ENCODE data around the gene TMEM219.
"Not testable (repeated sequence)": the region's sequence is repeated elsewhere in the genome, so short reads cannot be mapped to it uniquely, and the experiment has no call there.

TMEM219 gene

DNA sequence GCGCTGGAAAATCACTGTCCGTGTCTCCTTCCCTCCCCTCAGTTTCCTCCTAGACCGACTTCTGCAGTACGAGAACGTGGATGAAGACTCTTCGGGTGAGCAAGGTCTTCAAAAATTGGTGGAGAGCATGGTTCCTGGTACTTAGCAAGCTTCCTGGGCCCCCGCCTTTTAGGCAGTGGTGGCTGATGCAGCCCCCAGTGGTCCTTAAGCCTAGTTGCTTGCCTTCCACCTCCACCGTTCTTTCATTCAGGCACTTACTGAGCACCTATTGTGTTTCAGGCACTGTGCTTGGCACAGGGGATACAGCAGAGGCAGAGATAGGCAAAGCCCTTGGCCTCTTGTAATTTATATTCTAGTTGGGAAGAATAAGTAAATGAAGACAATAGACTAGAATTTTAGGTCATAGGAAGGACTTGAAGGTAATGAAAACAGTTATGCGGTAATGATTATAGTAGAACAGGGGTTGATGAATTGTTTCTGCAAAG is 34.9 kb downstream of the TMEM219 start:
- peak; percentile 48 for DNase-seq

DNA sequence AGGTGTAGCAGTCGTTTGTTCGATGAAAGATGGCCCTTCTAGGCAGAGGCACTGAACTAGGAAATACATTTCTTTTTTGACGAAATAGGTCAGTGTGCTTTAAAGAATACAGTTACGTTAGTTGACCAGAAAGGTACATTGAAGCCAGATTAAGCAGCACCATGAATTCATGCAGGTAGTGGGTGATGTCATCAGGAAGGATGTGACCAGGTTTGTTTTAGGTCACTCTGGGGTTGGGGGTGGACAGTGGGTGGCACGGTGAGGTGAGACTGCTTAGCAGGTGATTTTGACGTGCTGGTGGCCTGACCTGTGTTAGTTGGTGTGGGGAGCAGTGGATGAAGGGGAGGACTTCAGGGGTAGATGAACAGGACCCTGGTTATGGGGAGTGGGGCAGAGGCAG is 37.7 kb downstream of the TMEM219 start:
- no peak for DNase-seq

DNA sequence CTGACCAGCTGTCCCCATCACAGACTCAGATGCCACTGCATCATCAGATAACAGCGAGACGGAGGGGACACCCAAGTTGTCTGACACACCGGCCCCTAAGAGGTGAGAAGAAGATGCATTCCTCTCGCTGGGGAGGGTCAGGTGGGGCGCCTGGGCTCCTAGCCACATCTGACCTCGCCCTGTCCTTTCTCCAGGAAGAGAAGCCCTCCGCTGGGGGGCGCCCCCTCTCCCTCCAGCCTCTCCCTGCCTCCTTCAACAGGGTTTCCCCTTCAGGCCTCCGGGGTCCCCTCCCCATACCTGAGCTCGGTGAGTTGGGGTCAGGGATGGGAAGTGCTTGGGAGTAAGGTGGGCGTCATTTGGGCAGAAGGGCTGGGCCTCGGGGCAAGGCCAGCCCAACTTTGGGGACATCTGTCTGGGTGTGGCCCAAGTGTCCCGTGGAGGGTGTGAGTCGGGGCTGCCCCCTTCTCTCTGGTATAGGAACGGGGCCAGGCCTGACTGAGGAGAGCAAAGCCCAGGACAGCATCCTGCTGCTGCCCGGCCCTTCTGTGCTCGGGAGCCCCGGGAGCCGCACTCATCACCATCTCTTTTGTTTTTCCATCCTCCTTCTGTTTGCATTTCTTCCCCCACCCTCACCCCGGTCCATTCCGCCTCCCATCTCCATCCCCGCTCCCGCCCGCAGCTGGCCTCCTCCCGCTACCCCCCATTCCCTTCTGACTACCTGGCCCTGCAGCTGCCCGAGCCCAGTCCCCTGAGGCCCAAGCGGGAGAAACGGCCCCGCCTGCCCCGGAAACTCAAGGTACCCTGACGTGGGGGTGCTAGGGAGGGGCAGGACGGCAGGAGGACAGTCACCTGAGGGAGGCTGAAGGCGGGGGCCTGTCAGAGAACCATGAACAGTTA is 39.1 kb downstream of the TMEM219 start:
- no peak for DNase-seq

DNA sequence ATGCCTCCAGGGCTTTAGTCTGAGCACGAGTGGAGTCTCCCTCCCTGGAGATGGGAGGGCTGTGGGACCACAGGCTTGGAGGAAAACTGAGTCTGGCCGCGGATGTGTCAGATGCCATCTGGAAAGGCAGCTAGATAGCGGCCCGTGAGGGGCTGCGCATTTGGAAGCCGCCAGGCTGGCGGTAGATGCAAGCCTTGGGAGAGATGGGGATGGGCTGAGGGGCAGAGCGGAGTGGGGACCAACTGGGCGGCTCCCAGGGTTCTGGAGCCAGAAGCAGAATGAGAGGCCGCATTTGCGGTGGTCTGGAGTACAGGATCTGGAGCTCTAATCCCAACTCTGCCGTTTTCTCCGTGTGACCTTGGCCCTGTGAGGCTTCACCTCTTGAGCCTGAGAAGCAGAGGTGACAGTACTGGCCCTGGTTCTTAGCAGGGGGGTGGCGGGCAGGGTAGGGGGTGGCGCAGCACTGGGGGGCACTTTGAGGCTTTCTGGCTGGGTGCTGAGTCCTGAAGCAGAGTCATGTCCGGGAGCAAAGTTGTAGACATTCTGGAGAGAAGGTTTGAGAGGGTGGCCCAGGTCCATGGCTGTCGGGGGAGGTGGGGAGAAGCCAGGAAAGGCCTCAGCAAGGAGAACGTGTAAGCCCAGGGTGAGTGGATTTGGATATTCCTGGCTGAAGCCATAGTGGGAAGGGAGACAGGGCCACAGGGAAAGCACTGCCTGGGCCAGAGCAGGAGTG is 40.9 kb downstream of the TMEM219 start:
- DNase-seq, result no peak

DNA sequence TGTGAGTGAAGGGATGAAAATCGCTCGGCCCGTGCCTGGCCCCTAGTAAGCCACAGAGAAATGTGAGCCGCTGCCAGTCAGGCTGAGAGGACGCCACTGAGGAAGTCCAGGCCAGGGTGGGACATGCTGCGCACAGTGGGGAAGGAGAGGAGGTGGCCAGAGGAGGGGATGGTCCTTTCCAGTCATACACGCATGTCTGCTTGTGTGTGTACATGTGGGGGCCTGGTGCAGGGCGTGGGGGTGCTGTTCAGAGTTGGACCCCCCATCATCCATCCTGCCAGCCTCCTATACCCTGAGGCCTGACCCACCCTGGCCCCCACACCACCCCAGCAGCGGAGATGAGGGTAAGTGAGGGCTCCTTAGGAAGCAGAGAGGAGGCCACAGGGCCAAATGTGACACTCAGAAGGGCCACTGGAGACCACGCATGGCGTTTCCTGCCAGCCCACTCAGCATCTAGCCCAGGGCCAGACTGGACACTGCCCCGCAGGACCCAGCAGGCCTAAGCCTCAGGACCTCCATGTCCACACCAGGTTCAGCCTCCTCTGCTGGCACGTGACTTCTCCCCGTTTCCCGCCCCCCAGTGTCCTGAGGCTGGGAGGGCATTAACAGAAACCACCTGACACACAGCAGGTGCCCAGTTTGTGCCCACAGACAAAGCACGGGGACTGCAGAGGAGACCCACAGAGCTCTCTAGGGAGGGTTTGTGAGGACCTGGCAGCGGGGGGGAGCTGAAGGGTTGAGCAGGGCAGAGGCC is 42.0 kb downstream of the TMEM219 start:
- DNase-seq, result no peak

DNA sequence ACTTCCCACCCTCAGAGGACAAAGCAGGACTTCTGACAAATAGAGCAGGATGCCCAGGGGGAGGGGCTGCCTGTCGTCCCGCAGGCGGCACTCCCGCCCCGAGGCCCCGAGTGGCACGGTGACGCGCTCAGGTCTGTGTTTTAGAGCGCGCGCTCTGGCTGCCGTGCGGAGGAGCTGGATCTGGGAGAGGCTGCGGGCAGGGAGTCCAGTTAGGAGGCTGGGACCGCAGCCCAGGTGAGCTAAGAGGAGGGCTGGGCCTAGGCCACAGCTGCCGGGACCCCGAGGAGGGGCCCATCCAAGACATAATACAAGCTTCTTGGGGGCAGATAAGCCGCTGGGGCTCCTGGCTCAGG is 42.5 kb downstream of the TMEM219 start:
- no peak for DNase-seq

DNA sequence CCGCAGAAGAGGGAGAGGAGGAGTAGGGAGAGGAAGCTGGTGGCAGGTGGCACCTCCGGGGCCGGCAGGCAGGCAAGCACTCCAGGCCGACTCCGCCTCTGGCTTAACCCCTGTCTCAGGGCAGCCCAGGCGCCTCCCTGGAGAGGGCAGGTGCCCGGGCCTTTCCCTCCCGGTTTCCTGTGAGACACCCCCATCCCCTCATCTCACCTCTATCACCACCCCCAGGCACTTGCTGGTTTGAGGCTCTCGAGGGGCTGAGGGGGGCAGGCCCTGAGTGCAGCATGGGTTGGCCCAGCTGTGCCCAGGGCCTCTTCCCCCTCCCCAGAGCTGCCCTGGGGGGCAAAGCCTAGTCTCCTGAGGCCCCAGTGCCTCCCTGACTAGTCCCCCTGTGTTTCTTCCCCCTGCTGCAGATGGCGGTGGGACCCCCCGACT is 42.9 kb downstream of the TMEM219 start:
- DNase-seq, result peak; percentile 35

DNA sequence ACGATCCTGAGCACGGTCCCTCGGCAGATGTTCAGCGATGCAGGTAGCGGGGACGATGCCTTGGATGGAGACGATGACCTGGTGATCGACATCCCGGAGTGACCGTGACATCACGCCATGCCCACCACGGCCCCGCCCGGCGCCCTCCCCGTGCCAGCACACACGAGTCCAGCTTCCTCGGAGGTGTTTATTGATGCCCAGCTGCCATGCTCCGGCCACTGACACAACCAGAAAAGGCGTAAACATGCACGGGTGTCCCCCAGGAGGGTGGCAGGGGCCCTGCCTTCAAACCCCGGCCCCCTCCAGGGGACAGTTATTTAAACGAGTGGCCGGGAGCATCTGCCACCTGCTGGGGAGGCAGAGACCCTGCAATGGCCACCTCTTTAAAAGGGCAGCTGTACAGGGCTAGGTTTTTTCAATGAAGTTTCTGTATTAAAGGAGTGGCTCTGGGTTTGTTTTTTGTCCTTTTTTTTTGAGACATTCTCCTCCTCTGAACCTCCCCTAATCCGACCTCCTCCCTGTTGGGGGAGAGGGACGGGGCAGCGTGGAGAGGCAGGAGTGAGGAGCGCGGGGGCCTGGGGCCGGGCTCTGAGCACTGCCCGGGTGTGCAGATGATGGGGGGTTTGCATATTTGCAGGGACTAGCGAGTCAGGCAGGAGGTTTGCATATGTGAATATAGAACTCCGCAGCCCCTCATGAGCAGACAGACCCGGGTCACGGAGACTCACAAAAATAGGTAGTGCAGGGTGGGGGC is 43.6 kb downstream of the TMEM219 start:
- peak; percentile 82 for DNase-seq

DNA sequence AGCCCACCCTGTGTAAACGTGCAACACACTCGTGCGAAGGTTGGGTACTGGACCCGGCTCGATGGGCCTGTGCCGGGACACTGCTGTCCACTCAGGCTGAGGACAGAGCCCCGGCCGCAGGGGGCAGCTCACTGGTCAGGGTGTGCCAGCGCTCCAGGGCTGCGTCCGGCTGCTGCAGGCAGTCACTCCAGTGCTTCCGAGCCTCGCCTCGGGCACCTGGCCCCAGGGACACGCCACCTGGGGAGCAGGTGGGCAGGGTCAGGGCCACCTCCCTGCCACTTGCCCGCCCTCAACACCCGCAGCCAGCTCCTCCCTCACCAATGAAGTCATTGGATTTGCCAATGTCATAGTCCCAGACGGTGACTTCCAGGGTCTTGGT is 44.2 kb downstream of the TMEM219 start:
- DNase-seq, result no peak

DNA sequence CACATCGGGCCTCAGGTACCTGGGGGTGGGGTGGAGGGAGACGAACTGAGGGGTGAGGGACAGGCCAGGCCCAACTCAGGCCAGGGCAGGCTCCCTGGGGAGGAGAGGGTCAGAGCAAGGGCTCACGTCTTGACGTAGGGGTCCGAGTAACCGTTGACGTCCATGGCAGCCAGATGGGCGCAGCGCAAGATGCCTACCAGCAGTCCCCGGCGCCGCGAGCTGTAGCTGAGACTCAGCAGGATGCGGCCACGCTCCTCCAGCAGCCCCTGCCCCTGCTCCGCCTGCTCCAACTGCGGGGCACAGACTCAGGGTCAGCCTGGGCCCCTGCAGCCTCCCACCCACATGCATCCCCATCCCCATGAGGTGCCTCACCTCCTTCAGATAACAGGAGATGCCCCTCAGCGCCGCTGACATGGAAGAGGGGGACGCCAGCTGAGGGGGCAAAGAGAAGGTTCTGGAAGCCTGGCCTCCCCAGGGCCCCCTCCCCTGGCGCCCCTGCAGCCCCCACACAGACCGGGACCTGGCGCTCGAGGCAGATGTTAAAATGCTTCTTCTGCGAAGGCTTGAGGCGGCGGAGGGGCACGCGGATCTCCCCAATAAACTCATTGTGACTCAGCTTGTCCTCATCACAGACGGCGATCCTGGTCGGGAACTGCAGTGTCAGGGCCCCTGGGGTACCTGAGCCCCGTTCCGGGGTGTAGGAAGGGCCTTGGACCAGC is 44.9 kb downstream of the TMEM219 start:
- no peak for DNase-seq

DNA sequence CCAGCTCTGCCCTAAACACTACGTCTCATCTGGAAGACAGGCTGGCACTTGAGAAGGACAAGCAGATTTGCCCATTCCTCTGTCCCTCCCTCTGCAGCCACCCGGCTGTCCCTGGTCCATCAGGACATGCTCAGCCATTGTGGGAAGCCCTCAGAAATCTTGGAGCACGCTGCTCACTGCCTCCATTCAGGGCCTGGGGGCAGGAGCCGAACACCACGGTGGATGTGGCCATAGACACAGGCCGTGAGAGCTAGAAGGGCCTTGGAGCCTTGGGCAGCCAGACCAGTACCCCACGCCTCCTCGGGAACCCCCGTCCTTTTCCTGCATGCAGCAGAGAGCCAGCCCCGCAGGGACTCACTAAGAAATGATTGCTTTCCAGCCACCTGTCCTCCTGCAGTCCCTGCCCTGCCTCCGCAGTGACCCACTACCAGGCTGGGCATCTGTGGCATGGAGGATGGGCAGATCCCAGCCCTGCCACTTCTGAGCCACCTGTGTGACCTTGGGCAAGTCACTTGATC is 45.6 kb downstream of the TMEM219 start:
- no peak for DNase-seq

DNA sequence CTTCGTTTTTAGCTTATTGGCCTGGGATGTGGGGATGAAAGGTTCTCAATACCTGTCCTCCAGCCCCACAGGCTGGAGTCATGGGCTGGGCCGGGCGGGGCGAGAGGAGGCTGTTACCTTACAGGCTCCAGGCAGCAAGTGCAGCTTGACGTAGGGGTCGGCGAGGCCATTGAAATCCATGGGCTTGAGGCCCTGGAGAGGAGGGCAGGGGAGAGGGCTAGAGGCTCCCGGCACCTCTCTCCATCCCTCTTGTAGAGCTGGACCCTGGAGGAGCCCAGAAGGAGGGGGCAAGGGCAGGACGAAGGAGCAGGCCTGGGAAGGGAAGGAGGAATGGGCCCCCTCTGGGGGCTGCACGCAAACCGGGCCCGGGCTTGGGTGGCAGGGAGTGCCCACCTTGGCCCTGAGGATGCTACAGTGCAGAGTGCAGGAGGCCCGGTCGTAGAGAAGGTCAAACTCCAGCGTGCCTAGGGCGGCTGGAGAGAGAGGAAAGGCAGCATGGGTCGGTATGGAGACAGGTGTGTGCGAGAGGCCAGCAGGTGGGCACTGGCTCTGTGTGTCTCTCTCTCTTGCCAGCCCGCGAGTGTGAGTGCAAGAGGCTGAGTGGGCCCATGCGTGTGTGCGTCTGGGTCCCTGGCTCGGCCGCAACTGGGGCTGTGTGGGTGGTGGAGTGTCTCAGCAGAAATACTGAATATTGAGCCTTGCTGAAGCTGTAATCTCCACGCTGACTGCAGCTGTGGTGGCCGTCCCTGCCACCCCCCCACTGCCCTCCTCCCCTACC is 47.4 kb downstream of the TMEM219 start:
- no peak for DNase-seq

DNA sequence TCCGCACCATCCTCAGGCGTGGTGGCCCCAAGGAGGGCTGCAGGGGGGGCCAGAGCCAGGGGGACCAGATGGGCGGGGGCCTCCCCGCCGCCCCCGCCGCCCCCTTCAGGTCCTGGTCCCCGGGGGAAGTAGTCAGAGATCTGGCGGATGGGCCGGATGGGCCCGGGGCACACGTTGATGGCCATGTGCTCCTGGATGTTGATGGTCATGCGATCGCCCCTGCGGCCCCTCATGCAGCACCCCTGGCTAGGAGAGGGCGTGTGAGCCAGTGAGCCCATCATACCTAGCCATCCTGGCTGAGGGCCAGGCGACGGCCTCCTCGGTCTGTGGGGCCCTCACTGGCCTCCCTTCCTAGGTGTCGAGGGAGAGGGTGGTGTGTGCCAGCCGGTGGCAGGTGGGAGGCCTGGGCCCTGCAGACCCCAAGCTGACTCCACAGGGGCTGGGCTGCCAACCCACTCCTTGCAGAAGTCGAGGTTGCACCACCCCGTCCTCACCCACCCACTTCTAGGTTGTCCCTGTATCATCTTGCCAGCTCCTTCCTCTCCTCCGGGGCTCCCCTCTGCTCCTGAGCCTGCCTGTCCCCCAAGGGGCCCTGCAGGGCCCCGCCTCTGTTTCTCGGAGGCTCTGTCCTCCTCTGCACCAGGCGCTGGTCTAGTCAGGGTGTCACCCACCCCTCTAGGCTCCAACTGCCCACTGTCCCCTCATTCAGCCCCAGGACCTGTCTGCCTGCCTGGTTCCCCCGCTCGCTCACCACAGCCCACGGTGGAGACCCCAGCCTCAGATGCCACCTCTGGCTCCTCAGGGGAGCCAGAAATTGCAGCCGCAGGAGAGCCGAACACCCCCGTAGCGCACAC is 48.3 kb downstream of the TMEM219 start:
- DNase-seq, result no peak

DNA sequence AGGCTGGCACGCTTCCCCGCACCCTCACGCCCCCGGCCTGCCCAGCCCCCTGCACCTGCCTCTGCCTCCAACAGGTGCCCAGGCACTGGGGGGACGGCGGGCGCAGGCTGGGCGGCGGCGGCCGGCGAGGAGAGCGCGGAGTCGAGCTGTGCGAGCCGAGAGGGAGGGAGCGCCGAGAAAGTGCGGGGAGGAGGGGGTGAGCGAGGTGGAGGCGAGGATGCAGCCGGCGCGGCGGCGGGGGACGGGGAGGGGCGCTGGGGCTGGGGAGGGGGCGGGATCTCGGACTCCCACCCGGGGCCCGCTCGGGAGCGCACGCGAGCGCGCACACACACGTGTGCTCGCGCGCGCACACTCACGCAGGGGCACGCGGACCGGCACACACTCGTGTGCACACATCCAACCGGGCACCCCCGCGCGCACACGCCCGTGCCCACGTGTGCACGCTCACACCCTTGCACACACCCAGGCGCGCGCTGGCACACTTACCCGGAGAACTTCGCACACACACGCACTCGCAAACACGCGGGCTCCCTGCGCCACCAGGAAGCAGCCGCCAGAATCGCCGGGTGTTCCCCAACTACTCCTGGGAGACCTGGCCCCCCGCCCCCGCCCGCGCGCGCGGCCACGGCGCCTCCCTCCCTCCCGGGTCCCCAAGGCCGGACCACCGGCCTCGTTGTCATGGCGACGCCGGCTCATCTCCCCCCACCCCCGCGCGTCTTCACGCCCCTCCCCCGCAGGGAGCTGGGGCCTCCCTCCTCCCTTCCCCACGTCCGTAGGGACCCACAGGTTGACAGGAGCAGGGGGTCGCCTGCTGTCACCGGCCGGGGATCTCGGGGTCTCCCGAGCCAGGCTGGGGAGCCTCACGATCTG is 49.2 kb downstream of the TMEM219 start, which contains the start of gene DOC2A:
TSS of gene DOC2A (minus strand) at position 184 of the 870 bp plus-strand sequence. CDS start 805 bp downstream, outside the sequence.
- DNase-seq, result peak; percentile 51

DNA sequence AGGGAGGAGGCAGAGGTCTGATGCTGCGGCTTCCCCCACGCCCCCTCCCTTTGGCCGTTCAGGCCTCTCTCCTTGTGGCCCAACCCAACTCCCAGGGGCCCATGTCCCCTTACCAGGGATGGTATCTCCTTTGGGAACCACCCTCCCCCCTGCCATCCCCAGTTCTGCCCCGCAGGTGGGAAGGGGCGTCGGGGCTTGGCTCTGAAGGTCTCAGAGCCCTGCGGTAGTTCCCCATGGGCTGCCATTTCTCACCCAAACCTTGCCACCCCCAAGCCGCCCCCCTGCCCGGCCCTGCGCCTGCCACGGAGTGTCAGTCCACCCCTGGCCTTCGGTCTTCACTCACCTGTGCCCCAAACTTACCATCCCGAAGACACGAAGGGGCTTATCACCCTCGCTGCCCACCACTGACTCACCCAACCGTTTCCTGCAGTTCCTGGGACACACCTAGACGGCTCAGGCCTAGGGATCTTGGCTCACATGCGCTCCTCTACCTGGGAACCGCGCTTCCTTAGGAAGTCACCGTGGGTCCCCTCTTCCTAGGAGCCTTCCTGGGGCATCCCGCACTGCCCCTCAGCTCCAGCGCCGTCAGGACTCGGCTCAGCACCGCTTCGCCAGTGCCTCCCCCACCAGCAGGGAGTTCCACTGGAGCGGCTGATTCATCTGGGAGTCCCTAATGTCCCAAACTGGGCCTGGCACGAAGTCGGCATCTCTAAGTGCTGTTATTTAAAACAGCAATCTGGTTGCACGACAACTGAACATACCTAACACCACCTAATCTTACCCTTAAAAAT is 50.0 kb downstream of the TMEM219 start:
- DNase-seq, result no peak

DNA sequence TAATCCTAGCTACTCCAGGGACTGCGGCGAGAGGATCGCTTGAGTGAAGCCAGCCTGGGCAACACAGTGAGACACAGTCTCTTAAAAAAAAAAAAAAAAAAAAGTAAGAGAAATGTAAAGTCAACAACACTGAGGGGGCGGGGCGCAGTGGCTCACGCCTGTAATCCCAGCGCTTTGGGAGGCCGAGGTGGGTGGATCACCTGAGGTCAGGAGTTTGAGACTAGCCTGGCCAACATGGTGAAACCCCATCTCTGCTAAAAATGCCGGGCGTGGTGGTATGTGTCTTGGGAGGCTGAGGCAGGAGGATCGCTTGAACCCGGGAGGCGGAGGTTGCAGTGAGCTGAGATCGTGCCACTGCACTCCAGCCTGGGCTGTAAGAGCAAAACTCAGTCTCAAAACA is 50.7 kb downstream of the TMEM219 start:
- DNase-seq, result not testable (repeated sequence)

DNA sequence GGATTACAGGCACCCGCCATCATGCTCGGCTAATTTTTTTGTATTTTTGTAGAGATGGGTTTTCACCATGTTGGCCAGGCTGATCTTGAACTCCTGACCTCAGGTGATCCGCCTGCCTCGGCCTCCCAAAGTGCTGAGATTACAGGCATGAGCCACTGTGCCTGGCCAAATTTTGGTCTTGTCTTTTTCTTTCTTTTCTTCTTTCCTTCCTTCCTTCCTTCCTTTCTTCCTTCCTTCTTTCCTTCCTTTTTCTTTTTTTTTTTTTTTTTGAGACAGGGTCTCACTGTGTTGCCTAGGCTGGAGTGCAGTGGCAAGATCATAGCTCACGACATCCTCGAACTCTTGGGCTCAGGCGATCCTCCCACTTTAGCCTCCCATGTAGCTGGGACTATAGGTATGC is 53.6 kb downstream of the TMEM219 start:
- DNase-seq, result not testable (repeated sequence)

All from hematopoietic multipotent progenitor cell treated with erythropoietin and hydrocortisone succinate and interleukin-3 and kit ligand, for 4 days (in vitro differentiated cells).